Stomach (tissue), 4 donors: ENCODE measurements around the gene TAAR2.

Experiments used
- CTCF ChIP-seq, 7 experiments: fragments of 450-650 bp in 4 of 7; fragments of 200-600 bp in 3 of 7; sonication (generic) in 3 of 7; IDR thresholded peaks; one replicate each; pipeline ENCODE4 v1.5.1; 2016 to 2019; ENCODE audit warnings: antibody characterized with exemption in 7 of 7, control low read depth in 2 of 7, mild to moderate bottlenecking in 1 of 7
- POLR2A ChIP-seq, 4 donors: fragments of 450-650 bp; IDR thresholded peaks; one replicate each; pipeline ENCODE4 v1.6.1; 2016; ENCODE audit warnings: antibody characterized with exemption in 4 of 4, control low read depth in 2 of 4, mild to moderate bottlenecking in 1 of 4, moderate library complexity in 1 of 4

DNA sequence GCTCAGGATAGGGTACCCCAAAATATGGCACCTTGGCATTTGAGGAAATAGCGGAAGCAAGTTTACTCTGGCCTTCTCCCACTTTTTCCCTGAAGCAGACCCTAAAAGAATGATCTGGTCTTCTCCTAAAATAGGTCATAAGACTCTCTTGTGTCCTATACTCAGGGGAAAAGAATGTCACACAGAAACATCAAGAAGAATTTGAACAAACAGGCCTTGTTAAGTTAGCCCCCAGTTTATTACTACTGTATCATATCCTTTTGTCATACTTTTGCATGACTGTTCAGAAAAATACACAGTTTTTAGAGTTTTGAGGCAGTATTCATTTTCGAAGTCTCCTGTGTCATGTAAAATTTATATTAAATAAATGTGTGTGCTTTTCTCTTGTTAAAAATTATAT lies 12.5 kb downstream of the TAAR2 start:
- TF ChIP-seq POLR2A (IDR thresholded peaks at IDR 0.05) (no peak), CTCF (IDR thresholded peaks at IDR 0.05) (no peak)
